ENCODE results near the gene SNED1.

- TF ChIP-seq, protein P1, sequence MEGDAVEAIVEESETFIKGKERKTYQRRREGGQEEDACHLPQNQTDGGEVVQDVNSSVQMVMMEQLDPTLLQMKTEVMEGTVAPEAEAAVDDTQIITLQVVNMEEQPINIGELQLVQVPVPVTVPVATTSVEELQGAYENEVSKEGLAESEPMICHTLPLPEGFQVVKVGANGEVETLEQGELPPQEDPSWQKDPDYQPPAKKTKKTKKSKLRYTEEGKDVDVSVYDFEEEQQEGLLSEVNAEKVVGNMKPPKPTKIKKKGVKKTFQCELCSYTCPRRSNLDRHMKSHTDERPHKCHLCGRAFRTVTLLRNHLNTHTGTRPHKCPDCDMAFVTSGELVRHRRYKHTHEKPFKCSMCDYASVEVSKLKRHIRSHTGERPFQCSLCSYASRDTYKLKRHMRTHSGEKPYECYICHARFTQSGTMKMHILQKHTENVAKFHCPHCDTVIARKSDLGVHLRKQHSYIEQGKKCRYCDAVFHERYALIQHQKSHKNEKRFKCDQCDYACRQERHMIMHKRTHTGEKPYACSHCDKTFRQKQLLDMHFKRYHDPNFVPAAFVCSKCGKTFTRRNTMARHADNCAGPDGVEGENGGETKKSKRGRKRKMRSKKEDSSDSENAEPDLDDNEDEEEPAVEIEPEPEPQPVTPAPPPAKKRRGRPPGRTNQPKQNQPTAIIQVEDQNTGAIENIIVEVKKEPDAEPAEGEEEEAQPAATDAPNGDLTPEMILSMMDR (IDR thresholded peaks at IDR 0.05; ENCODE audit: low read depth, low read length, missing input control), result no peak
- no peak for TF ChIP-seq FOXA1 (IDR thresholded peaks at IDR 0.05)
- TF ChIP-seq RAD21 (IDR thresholded peaks at IDR 0.05), result no peak
- TF ChIP-seq, protein P2, sequence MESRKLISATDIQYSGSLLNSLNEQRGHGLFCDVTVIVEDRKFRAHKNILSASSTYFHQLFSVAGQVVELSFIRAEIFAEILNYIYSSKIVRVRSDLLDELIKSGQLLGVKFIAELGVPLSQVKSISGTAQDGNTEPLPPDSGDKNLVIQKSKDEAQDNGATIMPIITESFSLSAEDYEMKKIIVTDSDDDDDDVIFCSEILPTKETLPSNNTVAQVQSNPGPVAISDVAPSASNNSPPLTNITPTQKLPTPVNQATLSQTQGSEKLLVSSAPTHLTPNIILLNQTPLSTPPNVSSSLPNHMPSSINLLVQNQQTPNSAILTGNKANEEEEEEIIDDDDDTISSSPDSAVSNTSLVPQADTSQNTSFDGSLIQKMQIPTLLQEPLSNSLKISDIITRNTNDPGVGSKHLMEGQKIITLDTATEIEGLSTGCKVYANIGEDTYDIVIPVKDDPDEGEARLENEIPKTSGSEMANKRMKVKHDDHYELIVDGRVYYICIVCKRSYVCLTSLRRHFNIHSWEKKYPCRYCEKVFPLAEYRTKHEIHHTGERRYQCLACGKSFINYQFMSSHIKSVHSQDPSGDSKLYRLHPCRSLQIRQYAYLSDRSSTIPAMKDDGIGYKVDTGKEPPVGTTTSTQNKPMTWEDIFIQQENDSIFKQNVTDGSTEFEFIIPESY (IDR thresholded peaks at IDR 0.05), result no peak
- no peak for TF ChIP-seq TAF1 (conservative IDR thresholded peaks at IDR 0.05)
These were observed 43.7 kb upstream of the SNED1 start for GRCh38 chr2:240954436-240955305.
